K562 (cell line): Measurements from ENCODE around the gene COA6. TPM values are rescaled to one million over a fixed set of nuclear protein-coding genes. Genes with fewer than 3 reads are reported as not detected.

ENCODE experiments used
- ATAC-seq: fragments of 200-7000 bp; cut with Tn5 transposase; 3 replicates; pipeline ENCODE4 v1.9.1; 2020; ENCODE audit warnings: moderate library complexity
- BruUV-seq: library from RNA; stranded (reverse); fragments of 400-500 nt; replicated peaks from 2 replicates; lab custom pipeline; 2021; lab: Mats Ljungman, UMichigan
- CTCF ChIA-PET: fragments of 300-600 bp; formaldehyde crosslinking; extraction: SDS; loops from one replicate; lab custom pipeline; 2021; ENCODE audit warnings: low intra/inter-chr PET ratio; lab: Yijun Ruan, JAX
- POLR2A ChIA-PET: fragments of 300-600, 350-650 bp; sonication (Branson Sonifier 250); formaldehyde crosslinking; extraction: SDS; loops from one replicate; lab custom pipeline; 2021; ENCODE audit warnings: antibody characterized with exemption, inconsistent platforms; lab: Yijun Ruan, JAX
- DNase-seq, 4 experiments: peaks; one replicate each; pipeline versions ENCODE4 v3.0.0 to v3.0.0-alpha.2; 2011 to 2018; ENCODE audit warnings: low spot score in 3 of 4, mixed read lengths in 3 of 4; ENCODE audit errors: extremely low read depth in 1 of 4
- FAIRE-seq: peaks from 2 replicates; lab custom pipeline; 2011; peaks lifted over from hg19 to GRCh38; lab: Jason Lieb, UNC
- H2AFZ ChIP-seq: 2 replicates; pipeline ENCODE4 v1.6.0; 2011; ENCODE audit warnings: low read depth, low read length, control low read depth, inconsistent platforms
- H3K27ac ChIP-seq: fragments of 200-600 bp; 3 replicates; pipeline ENCODE4 v1.8.0; 2011; ENCODE audit warnings: low read depth, mild to moderate bottlenecking, control low read depth, inconsistent platforms, low read length, moderate library complexity, mixed read lengths; ENCODE audit errors: extremely low read depth
- H3K27me3 ChIP-seq, 2 experiments: fragments of 300-600 bp in 1 of 2; 2 replicates in 1 of 2; 3 replicates in 1 of 2; pipeline versions ENCODE4 v1.6.0 to v1.8.0; 2011; ENCODE audit warnings: inconsistent platforms in 2 of 2, low read length in 2 of 2, mild to moderate bottlenecking in 1 of 2, mixed read lengths in 1 of 2, moderate library complexity in 1 of 2; ENCODE audit not compliant: control insufficient read depth in 2 of 2, insufficient read depth in 2 of 2
- H3K36me3 ChIP-seq: fragments of 300-600 bp; 3 replicates; pipeline ENCODE4 v1.8.0; 2011; ENCODE audit warnings: mild to moderate bottlenecking, low read length, inconsistent platforms; ENCODE audit not compliant: control insufficient read depth, insufficient read depth
- H3K4me1 ChIP-seq, 2 experiments: fragments of 200-600 bp in 1 of 2; replicated peaks in 1 of 2; 2 replicates in 1 of 2; 3 replicates in 1 of 2; pipeline versions ENCODE4 v1.5.1 to v1.8.0; 2011; ENCODE audit warnings: inconsistent platforms in 2 of 2, low read length in 2 of 2, mild to moderate bottlenecking in 1 of 2, mixed read lengths in 1 of 2, moderate library complexity in 1 of 2; ENCODE audit not compliant: control insufficient read depth in 2 of 2, insufficient read depth in 2 of 2
- H3K4me2 ChIP-seq: 2 replicates; pipeline ENCODE4 v1.6.1; 2011; ENCODE audit warnings: low read length, control low read depth, inconsistent platforms, mixed read lengths; ENCODE audit not compliant: insufficient read depth
- H3K4me3 ChIP-seq: fragments of 200-600 bp; sonication (generic), shearing (Covaris generic); 2 replicates; pipeline ENCODE4 v1.5.1; 2016; ENCODE audit warnings: control low read depth, inconsistent platforms
- H3K79me2 ChIP-seq: fragments of 200-600 bp; 3 replicates; pipeline ENCODE4 v1.8.0; 2011; ENCODE audit warnings: low read length, inconsistent platforms; ENCODE audit not compliant: control insufficient read depth, insufficient read depth
- H3K9ac ChIP-seq, 2 experiments: 2 replicates each; pipeline versions ENCODE4 v1.6.0 to v1.6.1; 2011; ENCODE audit warnings: low read depth in 2 of 2, low read length in 2 of 2, control low read depth in 1 of 2, inconsistent platforms in 1 of 2, mild to moderate bottlenecking in 1 of 2, mixed read lengths in 1 of 2; ENCODE audit not compliant: insufficient read depth in 1 of 2
- H3K9me1 ChIP-seq: one replicate; pipeline ENCODE4 v1.6.0; 2011; ENCODE audit warnings: inconsistent platforms, mild to moderate bottlenecking, low read length, moderate library complexity; ENCODE audit not compliant: control insufficient read depth, insufficient read depth
- H3K9me3 ChIP-seq: replicated peaks from 2 replicates; pipeline ENCODE4 v1.5.1; 2011; ENCODE audit warnings: low read depth, low read length, inconsistent platforms; ENCODE audit not compliant: control insufficient read depth, insufficient read depth
- H4K20me1 ChIP-seq: replicated peaks from 2 replicates; pipeline ENCODE4 v1.6.1; 2011; ENCODE audit warnings: low read length, inconsistent platforms, mixed read lengths; ENCODE audit not compliant: control insufficient read depth, insufficient read depth
- HNRNPL ChIP-seq: fragments of 200-400 bp; formaldehyde crosslinking; IDR thresholded peaks from 2 replicates; pipeline ENCODE4 v1.6.1; 2017; ENCODE audit warnings: low read depth, mild to moderate bottlenecking, low read length
- TEAD2 ChIP-seq: fragments of 450-650 bp; IDR thresholded peaks from 2 replicates; pipeline ENCODE4 v1.6.1; 2016; ENCODE audit warnings: missing genetic modification characterization, control low read depth, missing compliant biosample characterization
- ZNF311 ChIP-seq: fragments of 250-450 bp; sonication (Bioruptor Pico); IDR thresholded peaks from 2 replicates; pipeline ENCODE4 v1.4.0; 2020; ENCODE audit warnings: mild to moderate bottlenecking, moderate library complexity
- WGBS: fragments of 100-300 bp; shearing (Covaris generic); methylation state at CpG from one replicate; pipeline ENCODE4 v1.1.6; 2016; ENCODE audit warnings: low coverage, mixed read lengths; ENCODE audit not compliant: insufficient coverage; ENCODE audit errors: missing lambda C conversion rate; 5-methylcytosine and 5-hydroxymethylcytosine counted together
- in situ Hi-C: fragments of 300-500 bp; cut with MboI; formaldehyde crosslinking; loops from 4 replicates; pipeline ENCODE4 v1.15.0; 2018; ENCODE audit warnings: inconsistent platforms, mixed read lengths
- intact Hi-C: fragments of 100-400 bp; cut with micrococcal nuclease; formaldehyde crosslinking; loops from 2 replicates; pipeline ENCODE4 v1.14.2; 2022
- polyA plus RNA-seq, 8 experiments: library from polyadenylated mRNA; depleted of rRNA in 4 of 8; stranded (reverse) in 5 of 8; unstranded in 3 of 8; fragments of >200 nt; fragmentation: Nextera tagmentation in 2 of 8; fragmentation: Illumina TruSeq in 1 of 8; extraction: Ambion mirVana in 2 of 8; extraction: Trizol in 1 of 8; gene quantifications; 2 replicates each; pipeline versions ENCODE4 v1.2.1 to v1.2.3, GENCODE V29; 2011 to 2014; ENCODE audit warnings: inconsistent platforms in 1 of 8, missing spikeins in 1 of 8
- total RNA-seq, 7 experiments: library from RNA; depleted of rRNA in 6 of 7; stranded (reverse); fragments of >200 nt in 6 of 7; fragmentation: Illumina TruSeq in 2 of 7; extraction: Trizol in 2 of 7; gene quantifications; 2 replicates each; pipeline versions ENCODE4 v1.2.1 to v1.2.3, GENCODE V29; 2011 to 2021; ENCODE audit warnings: low replicate concordance in 1 of 7
- TF ChIP-seq, protein P1 (sequence below): fragments of 450-650 bp; IDR thresholded peaks from 2 replicates; pipeline ENCODE4 v1.6.1; 2017; ENCODE audit warnings: antibody characterized with exemption, mild to moderate bottlenecking
- TF ChIP-seq, protein P2 (sequence below), 2 experiments: fragments of 450-650 bp; IDR thresholded peaks; 2 replicates each; pipeline ENCODE4 v1.6.1; 2016

COA6 gene
- total and polyA plus RNA-seq, 9 of the 15 experiments (the other 6 are each of a cell fraction or from before 2014, with no cell fraction given) = 77.7 to 187 (median 134) TPM

DNA sequence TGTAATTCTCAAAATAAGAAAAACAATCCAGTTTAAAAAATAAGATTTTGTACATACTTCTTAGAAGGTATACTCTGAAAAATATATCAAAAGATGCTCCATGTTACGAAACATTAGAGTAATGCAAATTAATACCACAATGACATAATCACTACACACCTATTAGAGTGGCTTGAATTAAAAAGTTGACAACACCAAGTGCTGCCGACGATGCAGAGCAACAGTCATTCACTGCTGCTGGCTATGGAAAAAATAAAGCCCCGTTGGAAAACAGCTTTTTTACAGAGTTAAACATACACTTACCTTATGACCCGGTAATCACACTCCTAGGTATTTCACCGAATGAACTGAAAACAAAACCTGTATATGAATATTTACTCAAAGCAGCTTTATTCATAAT, 14.8 kb downstream of the COA6 start:
- Histone ChIP-seq H3K9me1 (no peaks in the 10 kb centered on the region), H3K27ac (no peak overlapping the region), H3K36me3 (peaks cover 30% of the 10 kb centered on the region; the same call in 2 of the 3 replicates), H3K27me3 (no peaks in the 10 kb centered on the region), H2AFZ (no peak overlapping the region), H3K79me2 (no peaks in the 10 kb centered on the region), H3K9ac (no peak overlapping the region), H3K4me2 (no peak overlapping the region), H3K9me3 (no peaks in the 10 kb centered on the region), H3K4me1 (no peaks in the 10 kb centered on the region), H4K20me1 (no peaks in the 10 kb centered on the region), H3K4me3 (no peak overlapping the region)
- CTCF ChIA-PET = no interaction called here
- no TSS peak for BruUV-seq
- ATAC-seq (no peak), DNase-seq (no peak), FAIRE-seq (no peak)
- POLR2A ChIA-PET = interaction anchor here (1.1 to 1.3 kb wide), 2 partner anchors 9 kb away, joined by 3 to 4 read pairs; no protein-coding TSS in a partner anchor
- TF ChIP-seq, protein P1, sequence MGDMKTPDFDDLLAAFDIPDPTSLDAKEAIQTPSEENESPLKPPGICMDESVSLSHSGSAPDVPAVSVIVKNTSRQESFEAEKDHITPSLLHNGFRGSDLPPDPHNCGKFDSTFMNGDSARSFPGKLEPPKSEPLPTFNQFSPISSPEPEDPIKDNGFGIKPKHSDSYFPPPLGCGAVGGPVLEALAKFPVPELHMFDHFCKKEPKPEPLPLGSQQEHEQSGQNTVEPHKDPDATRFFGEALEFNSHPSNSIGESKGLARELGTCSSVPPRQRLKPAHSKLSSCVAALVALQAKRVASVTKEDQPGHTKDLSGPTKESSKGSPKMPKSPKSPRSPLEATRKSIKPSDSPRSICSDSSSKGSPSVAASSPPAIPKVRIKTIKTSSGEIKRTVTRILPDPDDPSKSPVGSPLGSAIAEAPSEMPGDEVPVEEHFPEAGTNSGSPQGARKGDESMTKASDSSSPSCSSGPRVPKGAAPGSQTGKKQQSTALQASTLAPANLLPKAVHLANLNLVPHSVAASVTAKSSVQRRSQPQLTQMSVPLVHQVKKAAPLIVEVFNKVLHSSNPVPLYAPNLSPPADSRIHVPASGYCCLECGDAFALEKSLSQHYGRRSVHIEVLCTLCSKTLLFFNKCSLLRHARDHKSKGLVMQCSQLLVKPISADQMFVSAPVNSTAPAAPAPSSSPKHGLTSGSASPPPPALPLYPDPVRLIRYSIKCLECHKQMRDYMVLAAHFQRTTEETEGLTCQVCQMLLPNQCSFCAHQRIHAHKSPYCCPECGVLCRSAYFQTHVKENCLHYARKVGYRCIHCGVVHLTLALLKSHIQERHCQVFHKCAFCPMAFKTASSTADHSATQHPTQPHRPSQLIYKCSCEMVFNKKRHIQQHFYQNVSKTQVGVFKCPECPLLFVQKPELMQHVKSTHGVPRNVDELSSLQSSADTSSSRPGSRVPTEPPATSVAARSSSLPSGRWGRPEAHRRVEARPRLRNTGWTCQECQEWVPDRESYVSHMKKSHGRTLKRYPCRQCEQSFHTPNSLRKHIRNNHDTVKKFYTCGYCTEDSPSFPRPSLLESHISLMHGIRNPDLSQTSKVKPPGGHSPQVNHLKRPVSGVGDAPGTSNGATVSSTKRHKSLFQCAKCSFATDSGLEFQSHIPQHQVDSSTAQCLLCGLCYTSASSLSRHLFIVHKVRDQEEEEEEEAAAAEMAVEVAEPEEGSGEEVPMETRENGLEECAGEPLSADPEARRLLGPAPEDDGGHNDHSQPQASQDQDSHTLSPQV = no peak
- TF ChIP-seq TEAD2 (tag) = no peak
- no peak for TF ChIP-seq HNRNPL
- TF ChIP-seq, protein P2, sequence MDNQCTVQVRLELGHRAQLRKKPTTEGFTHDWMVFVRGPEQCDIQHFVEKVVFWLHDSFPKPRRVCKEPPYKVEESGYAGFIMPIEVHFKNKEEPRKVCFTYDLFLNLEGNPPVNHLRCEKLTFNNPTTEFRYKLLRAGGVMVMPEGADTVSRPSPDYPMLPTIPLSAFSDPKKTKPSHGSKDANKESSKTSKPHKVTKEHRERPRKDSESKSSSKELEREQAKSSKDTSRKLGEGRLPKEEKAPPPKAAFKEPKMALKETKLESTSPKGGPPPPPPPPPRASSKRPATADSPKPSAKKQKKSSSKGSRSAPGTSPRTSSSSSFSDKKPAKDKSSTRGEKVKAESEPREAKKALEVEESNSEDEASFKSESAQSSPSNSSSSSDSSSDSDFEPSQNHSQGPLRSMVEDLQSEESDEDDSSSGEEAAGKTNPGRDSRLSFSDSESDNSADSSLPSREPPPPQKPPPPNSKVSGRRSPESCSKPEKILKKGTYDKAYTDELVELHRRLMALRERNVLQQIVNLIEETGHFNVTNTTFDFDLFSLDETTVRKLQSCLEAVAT (IDR thresholded peaks at IDR 0.05) = no peak
- no peak for TF ChIP-seq ZNF311
- intact Hi-C loops (no loop called here), in situ Hi-C loops (no loop called here)
- WGBS = 71% methylated on average over 6 of the region's 6 CpGs
